NCI-H2107 treated with DMSO at 0.1 percent for 48 hours (cell line): ENCODE results near the gene ISLR.
A peak's percentile ranks its signal among the peaks of the same experiment; 100 is the strongest.

Source experiments
- DNase-seq: peaks from one replicate; lab custom pipeline; 2025; ENCODE audit not compliant: unreplicated experiment; lab: John Stamatoyannopoulos, UW

Gene ISLR, protein sequence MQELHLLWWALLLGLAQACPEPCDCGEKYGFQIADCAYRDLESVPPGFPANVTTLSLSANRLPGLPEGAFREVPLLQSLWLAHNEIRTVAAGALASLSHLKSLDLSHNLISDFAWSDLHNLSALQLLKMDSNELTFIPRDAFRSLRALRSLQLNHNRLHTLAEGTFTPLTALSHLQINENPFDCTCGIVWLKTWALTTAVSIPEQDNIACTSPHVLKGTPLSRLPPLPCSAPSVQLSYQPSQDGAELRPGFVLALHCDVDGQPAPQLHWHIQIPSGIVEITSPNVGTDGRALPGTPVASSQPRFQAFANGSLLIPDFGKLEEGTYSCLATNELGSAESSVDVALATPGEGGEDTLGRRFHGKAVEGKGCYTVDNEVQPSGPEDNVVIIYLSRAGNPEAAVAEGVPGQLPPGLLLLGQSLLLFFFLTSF

DNA sequence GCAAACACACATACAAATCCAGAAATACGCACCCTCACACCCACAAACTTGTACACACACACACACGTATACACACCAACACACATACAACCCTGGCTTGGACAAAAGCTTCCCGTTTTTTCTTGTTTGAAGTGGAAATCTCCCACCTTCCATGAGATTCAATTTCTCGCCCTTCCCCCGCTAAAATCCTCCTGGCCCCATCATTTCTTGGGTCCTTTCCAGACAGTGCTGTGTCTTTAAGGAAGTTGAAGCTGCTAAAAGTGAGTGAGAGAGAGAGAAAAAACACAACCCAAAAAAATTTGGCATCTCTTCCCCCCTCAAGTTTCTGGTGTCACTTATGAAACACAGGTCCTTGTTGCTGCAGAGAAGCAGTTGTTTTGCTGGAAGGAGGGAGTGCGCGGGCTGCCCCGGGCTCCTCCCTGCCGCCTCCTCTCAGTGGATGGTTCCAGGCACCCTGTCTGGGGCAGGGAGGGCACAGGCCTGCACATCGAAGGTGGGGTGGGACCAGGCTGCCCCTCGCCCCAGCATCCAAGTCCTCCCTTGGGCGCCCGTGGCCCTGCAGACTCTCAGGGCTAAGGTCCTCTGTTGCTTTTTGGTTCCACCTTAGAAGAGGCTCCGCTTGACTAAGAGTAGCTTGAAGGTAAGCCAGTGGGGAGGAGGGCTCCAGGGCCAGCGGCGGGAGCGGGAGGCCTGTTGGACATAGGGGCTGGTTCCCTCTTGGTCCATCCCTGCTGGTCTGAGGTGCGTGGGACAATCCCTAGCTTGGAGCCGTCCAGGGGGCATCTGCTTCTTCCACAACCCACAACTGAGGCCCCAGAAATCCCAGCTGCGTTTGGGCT, at the start of gene ISLR:
Gene ISLR (plus strand): TSS at position 331 of the 839 bp plus-strand sequence. CDS start 1,149 bp downstream, outside the sequence.
- DNase-seq: no peak

DNA sequence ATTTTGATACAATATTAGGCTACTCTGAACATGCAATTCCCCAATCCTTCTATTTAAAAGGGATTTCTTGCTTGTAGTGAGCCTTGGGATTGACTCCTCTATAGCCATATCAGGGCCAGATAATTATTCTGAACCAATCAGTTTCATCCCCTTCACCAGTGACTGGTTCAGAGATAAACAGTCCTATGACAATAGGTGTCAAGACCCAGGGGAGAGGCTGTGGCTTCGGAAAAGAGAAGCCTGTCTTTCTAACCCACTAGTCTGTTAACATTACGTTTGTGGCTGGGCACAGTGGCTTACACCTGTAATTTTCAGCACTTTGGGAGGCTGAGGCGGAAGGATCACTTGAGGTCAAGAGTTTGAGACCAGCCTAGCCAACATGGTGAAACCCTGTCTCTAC, 49.3 kb upstream of the ISLR start:
- DNase-seq: no peak

DNA sequence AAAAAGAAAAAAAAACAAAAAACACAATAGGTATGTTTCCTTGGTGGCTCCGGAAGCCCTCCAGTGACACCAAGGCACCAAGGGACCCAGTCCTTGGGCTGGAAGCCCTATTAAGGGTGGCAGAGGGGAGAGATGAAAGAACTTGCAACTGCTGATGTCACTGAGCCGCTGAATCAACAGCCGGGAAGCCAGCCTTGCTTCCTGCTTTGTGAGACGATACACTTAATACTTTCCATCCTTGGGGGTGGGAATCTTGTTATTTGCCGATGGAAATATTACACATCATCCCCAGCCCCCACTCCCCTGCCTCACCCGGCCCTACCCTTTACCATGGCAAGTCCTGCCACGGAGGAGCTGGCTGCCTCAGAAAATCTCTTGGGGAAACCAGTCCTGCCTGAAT, 48.8 kb upstream of the ISLR start:
- DNase-seq: no peak

DNA sequence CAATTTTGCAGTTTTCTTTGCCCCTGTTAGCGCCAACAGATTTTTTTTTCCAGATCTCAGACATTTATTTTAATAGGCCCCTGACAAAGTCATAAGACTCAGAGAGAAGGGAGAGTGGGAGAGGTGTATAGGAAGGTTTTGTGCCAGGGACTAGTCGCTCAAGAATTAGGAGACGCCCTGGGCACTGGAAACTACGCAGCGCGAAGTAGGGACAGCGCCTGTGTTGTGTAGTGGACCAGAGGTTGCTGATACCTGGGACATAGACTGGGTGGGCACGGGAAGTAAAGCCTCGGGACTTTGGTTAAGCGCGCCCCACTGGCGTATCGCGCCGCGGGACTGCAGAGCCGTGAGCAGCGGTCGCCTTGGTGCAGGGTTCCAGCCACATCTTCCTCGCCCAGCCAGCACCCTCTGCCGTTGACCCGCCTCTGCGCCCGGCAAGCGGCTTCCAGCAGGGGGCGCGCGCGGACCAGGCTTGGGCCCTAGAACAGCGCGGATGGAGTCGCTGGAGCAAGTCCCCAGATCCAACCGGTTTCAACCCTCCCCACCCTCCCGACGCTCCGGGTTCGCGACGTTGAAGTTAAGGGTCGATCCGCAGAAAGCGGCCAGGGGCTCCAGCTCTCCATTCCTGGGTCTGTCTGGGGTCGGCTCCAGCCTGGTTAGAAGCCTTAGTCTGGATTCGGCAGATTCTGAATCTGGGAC, 46.1 kb upstream of the ISLR start:
- DNase-seq: peak; percentile 77

DNA sequence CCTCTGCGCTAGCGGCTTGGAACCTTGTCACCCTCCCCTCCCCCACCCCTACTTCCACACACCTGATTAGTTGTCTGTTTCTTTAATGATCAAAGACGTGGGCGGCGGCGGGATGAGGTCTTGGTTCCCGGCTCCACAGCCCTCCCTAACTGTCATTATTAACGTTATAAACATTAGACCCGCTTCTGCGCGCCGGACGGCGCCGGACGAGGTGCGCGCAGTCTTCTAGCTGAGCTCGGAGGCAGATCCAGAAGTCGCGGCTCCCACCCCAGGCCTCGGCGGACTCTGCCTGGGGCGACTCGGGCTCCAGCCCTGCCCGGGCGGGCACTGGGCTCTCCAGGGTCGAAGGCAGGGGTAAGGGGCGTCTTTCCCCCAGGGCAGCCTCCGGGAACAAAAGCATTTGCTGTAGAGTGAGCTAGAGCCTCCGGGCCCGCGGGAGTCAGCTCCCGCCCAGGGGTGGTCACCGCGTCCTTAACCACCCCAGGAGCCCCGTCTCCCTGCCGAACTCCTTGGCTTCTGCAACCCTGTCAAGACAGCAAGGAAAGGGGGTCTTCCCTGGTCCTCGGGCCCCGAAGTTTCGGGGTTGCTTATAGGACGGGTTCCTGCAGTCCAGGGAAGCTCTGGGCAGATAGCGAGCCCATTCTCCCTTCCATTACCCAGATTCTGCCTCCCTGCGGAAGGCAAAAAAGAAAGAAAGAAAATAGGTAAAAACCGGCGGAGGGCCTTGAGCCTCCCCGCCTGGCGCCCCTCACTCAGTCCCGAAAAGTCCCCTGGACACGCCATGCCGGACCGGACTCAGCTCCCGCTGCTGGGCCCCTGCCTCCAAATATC, 45.3 kb upstream of the ISLR start:
- no peak for DNase-seq

DNA sequence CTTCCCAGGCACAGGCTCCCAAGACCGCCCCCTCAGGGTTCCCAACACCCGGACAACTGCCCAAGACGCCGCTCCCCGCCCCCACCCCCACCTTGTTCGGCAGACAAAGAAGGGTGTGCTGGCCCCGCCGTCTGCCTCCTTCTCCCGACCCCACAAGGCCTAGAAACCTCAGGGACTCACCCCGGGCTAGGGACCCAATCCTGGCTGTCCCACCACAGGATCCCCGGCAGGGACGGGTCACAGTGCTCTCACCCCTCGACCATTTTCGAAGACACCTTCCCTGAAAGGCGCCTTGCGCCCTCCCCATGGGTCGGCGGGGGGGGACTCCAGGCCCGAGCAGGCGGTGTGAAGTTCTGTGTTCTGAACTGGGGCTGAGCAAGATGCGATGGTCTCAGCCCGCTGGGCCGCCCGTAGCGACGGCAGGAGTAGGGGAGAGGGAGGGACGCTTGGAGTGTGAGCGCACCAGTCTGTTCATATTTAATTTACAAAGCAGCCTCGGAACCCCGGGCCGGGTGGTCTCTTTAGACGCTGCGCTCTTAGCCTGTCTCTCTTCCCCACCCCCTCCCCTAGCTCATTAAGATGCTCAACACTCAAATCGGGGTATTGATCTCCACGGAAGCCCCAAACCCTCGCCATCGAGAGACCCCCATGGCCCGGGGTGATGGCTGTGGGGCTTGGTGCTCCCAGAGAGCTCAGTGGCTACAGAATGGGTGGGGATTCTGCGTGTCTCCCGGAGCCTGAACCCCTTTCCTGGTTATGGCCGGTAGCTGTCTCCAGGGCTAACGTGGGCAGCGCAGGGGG, 44.5 kb upstream of the ISLR start:
- DNase-seq: peak; percentile 30

DNA sequence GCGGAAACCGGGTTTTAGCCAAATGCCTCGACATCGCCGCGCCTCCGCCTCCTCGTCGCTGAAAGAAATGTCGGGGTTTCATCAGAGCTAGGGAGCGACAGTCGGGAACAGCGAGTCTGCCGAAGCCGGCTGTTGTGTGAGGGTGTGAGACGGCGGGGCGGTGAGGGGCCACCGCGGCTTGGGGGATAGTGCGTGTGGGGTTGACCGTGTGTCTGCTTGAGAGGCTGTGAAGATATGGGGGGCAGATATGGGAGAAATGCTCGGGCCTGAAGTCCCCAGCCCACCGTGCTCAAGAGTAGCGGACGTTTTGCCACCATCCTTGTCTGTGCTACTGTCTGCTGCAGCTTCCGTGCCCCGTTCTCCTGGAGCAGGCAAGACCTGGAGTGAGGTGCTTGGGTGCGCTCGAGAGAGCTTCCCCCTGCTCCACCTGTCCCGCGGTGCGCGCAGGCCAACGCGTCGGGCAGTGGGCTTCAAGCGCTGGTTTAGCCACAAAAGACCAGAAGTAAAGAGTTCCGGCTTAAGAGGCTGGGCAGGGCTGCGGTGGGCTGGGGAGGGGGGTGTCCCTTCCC, 43.8 kb upstream of the ISLR start:
- DNase-seq: peak; percentile 41

DNA sequence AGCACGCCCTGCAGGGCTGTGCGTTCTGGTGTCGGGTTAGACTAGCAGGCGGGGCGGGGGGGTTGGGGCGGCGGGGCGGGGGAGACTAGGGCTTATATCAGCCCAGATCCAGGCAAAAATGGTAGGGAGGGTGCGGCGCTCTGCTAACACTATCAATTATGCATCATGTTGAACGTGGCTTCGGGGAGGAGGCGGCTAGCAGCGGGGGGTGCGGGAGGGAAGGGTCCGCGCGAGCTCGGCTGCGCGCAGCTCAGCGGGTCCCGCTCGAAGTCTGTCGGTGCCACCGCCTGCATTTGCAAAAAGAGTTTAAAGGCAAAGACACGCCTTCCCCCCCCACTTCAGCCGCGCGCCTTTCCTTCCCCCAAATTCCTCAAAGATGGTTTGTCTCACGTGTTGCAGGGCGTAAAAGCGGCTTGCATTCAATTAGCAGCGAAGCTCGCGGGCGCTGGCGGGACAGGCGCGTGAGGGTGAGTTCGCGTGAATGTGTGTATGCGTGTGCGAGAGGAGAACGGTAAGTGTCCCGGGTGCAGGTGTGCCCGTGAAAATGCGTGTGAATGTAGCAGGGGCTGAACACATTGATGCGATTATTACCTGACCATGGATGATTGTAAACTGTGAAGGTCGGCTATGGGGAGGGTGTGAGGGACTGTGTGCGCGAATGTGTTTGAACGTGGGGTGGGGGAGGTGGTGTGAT, 43.2 kb upstream of the ISLR start, which contains the start of gene ISLR2:
Gene ISLR2 (plus strand): TSS at position 432 of the 694 bp plus-strand sequence. CDS start 2,169 bp downstream, outside the sequence.
- no peak for DNase-seq

DNA sequence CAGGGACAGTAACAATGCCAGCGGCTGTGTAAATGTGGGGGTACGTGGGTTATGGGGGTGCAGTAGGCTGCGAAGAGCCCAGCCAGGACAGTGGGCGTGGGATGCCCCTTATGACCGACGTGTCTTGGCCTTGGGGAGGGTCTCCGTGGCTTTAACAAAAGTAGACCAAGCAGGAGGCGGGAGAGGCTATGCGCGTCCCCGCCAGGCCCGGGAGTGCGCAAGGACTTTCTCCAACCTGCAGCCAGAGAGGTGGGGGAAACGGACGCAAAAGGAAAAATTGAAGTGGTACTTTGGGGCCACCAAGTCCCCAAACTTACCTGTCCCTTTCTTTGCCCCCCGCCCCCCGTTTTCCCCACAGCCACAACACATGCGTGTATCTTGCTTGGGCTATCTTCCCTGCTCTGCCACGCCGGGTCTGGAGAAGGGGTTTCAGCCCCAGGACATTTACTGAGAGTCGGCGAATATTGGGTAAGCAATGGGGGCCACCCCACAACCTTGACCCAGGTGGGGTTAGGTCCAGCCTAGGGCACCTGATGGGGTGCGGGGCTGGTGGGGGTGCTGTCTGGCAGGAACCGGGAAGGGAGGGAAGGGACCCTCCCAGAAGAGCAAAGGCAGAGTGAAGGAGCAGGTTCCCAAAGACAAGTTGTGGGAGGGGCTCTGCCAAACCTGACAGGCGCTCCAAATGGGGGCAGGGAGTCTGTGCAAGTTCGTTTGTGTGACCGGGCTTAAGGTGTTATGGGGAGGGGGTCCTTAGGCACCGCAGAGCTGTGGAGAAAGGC, 42.5 kb upstream of the ISLR start:
- DNase-seq: no peak

DNA sequence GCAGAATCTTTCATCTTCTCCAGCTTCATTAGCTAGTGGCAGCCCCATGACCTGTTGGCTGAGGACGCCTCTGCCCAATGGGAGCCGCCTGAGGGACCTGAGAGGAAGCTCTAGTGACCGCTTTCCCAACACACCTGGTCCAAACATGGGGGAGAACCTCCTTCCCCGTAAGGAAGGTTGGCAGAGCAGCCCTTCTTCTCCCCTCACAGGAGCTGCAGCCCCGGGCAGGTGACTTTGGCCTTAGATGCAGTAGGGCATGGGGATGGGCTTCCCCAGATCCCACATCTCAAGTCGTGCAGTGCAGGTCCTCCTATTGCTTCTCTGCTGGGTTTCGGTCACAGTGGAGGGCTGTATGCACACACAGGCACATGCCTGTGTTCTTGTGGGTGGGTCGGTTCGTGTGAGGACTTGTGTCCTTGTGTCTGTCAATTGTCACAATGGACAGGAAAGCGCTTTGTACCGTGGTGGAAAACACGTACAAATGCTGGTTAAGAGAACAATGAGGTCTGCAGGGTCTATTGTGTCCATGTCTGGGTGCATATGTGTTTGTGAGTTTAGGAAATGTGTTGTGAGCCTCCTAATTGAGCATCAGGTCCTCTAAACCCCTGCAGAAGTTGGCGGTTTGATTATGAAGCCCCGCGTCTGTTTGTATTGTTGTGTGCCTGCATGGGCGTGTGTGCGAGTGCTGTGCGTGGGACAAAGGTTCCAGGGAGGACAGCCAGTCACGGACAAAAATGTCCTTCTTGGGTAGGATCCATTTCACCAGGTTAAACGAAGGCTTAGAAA, 41.7 kb upstream of the ISLR start:
- no peak for DNase-seq

DNA sequence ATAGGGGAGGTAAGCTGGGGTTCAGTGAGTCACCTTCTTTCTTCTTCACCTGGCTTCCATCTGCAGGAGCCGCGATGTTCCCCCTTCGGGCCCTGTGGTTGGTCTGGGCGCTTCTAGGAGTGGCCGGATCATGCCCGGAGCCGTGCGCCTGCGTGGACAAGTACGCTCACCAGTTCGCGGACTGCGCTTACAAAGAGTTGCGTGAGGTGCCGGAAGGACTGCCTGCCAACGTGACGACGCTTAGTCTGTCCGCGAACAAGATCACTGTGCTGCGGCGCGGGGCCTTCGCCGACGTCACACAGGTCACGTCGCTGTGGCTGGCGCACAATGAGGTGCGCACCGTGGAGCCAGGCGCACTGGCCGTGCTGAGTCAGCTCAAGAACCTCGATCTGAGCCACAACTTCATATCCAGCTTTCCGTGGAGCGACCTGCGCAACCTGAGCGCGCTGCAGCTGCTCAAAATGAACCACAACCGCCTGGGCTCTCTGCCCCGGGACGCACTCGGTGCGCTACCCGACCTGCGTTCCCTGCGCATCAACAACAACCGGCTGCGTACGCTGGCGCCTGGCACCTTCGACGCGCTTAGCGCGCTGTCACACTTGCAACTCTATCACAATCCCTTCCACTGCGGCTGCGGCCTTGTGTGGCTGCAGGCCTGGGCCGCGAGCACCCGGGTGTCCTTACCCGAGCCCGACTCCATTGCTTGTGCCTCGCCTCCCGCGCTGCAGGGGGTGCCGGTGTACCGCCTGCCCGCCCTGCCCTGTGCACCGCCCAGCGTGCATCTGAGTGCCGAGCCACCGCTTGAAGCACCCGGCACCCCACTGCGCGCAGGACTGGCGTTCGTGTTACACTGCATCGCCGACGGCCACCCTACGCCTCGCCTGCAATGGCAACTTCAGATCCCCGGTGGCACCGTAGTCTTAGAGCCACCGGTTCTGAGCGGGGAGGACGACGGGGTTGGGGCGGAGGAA, 40.5 kb upstream of the ISLR start:
- no peak for DNase-seq

DNA sequence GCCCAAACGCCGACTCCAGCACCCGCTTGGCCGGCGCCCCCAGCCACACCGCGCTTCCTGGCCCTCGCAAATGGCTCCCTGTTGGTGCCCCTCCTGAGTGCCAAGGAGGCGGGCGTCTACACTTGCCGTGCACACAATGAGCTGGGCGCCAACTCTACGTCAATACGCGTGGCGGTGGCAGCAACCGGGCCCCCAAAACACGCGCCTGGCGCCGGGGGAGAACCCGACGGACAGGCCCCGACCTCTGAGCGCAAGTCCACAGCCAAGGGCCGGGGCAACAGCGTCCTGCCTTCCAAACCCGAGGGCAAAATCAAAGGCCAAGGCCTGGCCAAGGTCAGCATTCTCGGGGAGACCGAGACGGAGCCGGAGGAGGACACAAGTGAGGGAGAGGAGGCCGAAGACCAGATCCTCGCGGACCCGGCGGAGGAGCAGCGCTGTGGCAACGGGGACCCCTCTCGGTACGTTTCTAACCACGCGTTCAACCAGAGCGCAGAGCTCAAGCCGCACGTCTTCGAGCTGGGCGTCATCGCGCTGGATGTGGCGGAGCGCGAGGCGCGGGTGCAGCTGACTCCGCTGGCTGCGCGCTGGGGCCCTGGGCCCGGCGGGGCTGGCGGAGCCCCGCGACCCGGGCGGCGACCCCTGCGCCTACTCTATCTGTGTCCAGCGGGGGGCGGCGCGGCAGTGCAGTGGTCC, 39.7 kb upstream of the ISLR start:
- DNase-seq: no peak

DNA sequence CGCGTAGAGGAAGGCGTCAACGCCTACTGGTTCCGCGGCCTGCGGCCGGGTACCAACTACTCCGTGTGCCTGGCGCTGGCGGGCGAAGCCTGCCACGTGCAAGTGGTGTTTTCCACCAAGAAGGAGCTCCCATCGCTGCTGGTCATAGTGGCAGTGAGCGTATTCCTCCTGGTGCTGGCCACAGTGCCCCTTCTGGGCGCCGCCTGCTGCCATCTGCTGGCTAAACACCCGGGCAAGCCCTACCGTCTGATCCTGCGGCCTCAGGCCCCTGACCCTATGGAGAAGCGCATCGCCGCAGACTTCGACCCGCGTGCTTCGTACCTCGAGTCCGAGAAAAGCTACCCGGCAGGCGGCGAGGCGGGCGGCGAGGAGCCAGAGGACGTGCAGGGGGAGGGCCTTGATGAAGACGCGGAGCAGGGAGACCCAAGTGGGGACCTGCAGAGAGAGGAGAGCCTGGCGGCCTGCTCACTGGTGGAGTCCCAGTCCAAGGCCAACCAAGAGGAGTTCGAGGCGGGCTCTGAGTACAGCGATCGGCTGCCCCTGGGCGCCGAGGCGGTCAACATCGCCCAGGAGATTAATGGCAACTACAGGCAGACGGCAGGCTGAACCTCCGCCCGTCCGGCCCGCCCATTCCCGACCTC, 39.0 kb upstream of the ISLR start:
- no peak for DNase-seq

DNA sequence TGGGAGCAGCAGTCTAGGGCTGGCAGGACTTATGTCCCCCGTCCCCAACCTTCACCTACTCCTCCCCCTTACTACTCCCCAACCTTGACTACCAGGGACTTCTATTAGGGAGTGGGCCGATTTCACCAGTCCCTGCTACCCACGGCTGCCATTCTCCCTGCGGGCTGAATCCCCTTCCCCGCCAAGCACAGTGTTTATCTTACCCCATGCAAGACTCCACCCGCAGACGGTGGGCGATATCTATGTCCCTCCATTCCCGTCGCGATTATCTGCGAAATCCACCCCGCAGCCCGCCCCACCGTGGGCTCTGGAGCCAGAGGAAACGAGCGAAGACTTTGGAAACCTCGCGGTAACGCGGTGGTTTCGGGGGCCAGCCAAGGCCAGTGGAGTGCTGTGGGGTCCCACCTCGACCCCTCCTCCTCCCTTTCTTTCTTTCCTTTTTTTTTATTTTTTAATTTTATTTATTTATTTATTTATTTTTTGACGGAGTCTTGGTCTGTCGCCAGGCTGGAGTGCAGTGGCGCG, 38.4 kb upstream of the ISLR start:
- DNase-seq: no peak

DNA sequence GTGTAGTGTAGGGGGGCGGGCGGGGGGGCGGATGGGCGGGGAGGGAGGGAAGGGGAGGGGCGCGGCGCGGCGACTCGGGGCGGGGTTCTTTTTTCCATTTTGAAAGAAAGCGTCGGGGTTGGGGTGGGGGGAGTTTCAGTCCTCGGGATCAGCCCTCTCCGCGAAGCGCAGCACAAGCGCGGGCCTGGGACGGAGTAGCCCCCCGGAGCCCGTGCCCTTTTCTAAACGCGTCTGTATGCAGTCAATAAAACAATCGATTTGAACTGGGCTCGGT, 37.0 kb upstream of the ISLR start:
- no peak for DNase-seq
